IMR-90 (cell line): Measurements from ENCODE around the gene HECTD2. TPM values are rescaled to one million over a fixed set of nuclear protein-coding genes. Genes with fewer than 3 reads are reported as not detected.

ENCODE experiments used
- ATAC-seq: fragments of 200-7000 bp; cut with Tn5 transposase; 2 replicates; pipeline ENCODE4 v1.9.1; 2020; ENCODE audit warnings: low read depth, mild to moderate bottlenecking, moderate library complexity
- BruUV-seq: library from RNA; stranded (reverse); fragments of 400-500 nt; replicated peaks from 2 replicates; lab custom pipeline; 2021; lab: Mats Ljungman, UMichigan
- CTCF ChIA-PET: fragments of 300-600 bp; formaldehyde crosslinking; extraction: SDS; loops from one replicate; lab custom pipeline; 2021; ENCODE audit warnings: antibody characterized with exemption; lab: Yijun Ruan, JAX
- POLR2A ChIA-PET: fragments of 300-600 bp; sonication (Branson Sonifier 250); formaldehyde crosslinking; loops from one replicate; lab custom pipeline; 2022; ENCODE audit warnings: antibody characterized with exemption; ENCODE audit not compliant: unreplicated experiment; lab: Charles Lee
- DNase-seq: peaks from one replicate; pipeline ENCODE4 v3.0.0; 2013
- H2AFZ ChIP-seq: replicated peaks from 2 replicates; pipeline ENCODE3; 2013; ENCODE audit warnings: low read length, mild to moderate bottlenecking; ENCODE audit not compliant: poor library complexity
- H2AK5ac ChIP-seq: 2 replicates; pipeline ENCODE4 v1.6.1; 2013; ENCODE audit warnings: low read depth, low read length, inconsistent platforms
- H2AK9ac ChIP-seq: replicated peaks from 2 replicates; pipeline ENCODE3; 2013; ENCODE audit warnings: mild to moderate bottlenecking, low read depth, low read length, moderate library complexity; ENCODE audit not compliant: poor library complexity
- H2BK120ac ChIP-seq: 2 replicates; pipeline ENCODE4 v1.6.1; 2013; ENCODE audit warnings: low read depth, low read length, inconsistent platforms
- H2BK15ac ChIP-seq: 3 replicates; pipeline ENCODE4 v1.6.1; 2013; ENCODE audit warnings: low read depth, low read length, inconsistent platforms
- H2BK20ac ChIP-seq: 2 replicates; pipeline ENCODE4 v1.6.1; 2013; ENCODE audit warnings: low read depth, mild to moderate bottlenecking, inconsistent platforms, low read length, moderate library complexity
- H2BK5ac ChIP-seq: 2 replicates; pipeline ENCODE4 v1.6.1; 2013; ENCODE audit warnings: mild to moderate bottlenecking, low read depth, low read length, inconsistent platforms; ENCODE audit not compliant: poor library complexity, severe bottlenecking
- H3K14ac ChIP-seq: replicated peaks from 2 replicates; pipeline ENCODE4 v1.6.1; 2013; ENCODE audit warnings: low read depth, low read length, inconsistent platforms
- H3K18ac ChIP-seq: 2 replicates; pipeline ENCODE4 v1.6.1; 2013; ENCODE audit warnings: low read depth, low read length, control low read depth
- H3K23ac ChIP-seq: 2 replicates; pipeline ENCODE4 v1.6.1; 2013; ENCODE audit warnings: low read depth, low read length, inconsistent platforms
- H3K27ac ChIP-seq: 2 replicates; pipeline ENCODE4 v1.5.1; 2013; ENCODE audit warnings: mild to moderate bottlenecking, control low read depth, low read length; ENCODE audit not compliant: insufficient read depth
- H3K27me3 ChIP-seq: 2 replicates; pipeline ENCODE4 v1.6.1; 2013; ENCODE audit warnings: low read length; ENCODE audit not compliant: control insufficient read depth, insufficient read depth
- H3K36me3 ChIP-seq: 2 replicates; pipeline ENCODE4 v1.6.1; 2013; ENCODE audit warnings: low read length, mixed read lengths; ENCODE audit not compliant: control insufficient read depth, insufficient read depth
- H3K4ac ChIP-seq: 2 replicates; pipeline ENCODE4 v1.6.1; 2013; ENCODE audit warnings: low read depth, low read length, inconsistent platforms
- H3K4me1 ChIP-seq: 2 replicates; pipeline ENCODE4 v1.6.1; 2013; ENCODE audit warnings: low read length, mixed read lengths; ENCODE audit not compliant: control insufficient read depth, insufficient read depth
- H3K4me2 ChIP-seq: 2 replicates; pipeline ENCODE4 v1.6.1; 2013; ENCODE audit warnings: low read depth, mild to moderate bottlenecking, control low read depth, low read length, moderate library complexity
- H3K4me3 ChIP-seq: 2 replicates; pipeline ENCODE4 v1.5.1; 2013; ENCODE audit warnings: low read depth, mild to moderate bottlenecking, control low read depth, low read length, moderate library complexity; ENCODE audit not compliant: insufficient read depth
- H3K56ac ChIP-seq: 2 replicates; pipeline ENCODE4 v1.6.1; 2013; ENCODE audit warnings: low read length, inconsistent platforms; ENCODE audit not compliant: insufficient read depth; ENCODE audit errors: extremely low read depth
- H3K79me1 ChIP-seq, 2 experiments: 2 replicates each; pipeline ENCODE4 v1.6.1; 2013; ENCODE audit warnings: low read length in 2 of 2, inconsistent platforms in 1 of 2, low read depth in 1 of 2
- H3K9ac ChIP-seq: 2 replicates; pipeline ENCODE4 v1.6.1; 2013; ENCODE audit warnings: low read depth, low read length, control low read depth
- H3K9me1 ChIP-seq: 2 replicates; pipeline ENCODE4 v1.6.1; 2013; ENCODE audit warnings: low read length, inconsistent platforms; ENCODE audit not compliant: insufficient read depth
- H3K9me3 ChIP-seq: 2 replicates; pipeline ENCODE4 v1.6.1; 2013; ENCODE audit warnings: low read length; ENCODE audit not compliant: control insufficient read depth, insufficient read depth
- H4K20me1 ChIP-seq: 2 replicates; pipeline ENCODE4 v1.6.1; 2013; ENCODE audit warnings: low read length, inconsistent platforms; ENCODE audit not compliant: insufficient read depth
- H4K5ac ChIP-seq: 2 replicates; pipeline ENCODE4 v1.6.1; 2013; ENCODE audit warnings: mild to moderate bottlenecking, low read depth, low read length, control low read depth
- H4K8ac ChIP-seq, 2 experiments: 2 replicates each; pipeline ENCODE4 v1.6.1; 2013; ENCODE audit warnings: low read depth in 2 of 2, low read length in 2 of 2, control low read depth in 1 of 2, inconsistent platforms in 1 of 2
- H4K91ac ChIP-seq: 2 replicates; pipeline ENCODE4 v1.6.1; 2013; ENCODE audit warnings: low read depth, low read length, inconsistent platforms; ENCODE audit not compliant: insufficient read depth
- BHLHE40 ChIP-seq: fragments of 150-350 bp; IDR thresholded peaks from 2 replicates; pipeline ENCODE4 v1.6.1; 2016; ENCODE audit warnings: mild to moderate bottlenecking, low read depth, low read length
- CEBPB ChIP-seq: IDR thresholded peaks from 2 replicates; pipeline ENCODE4 v1.6.1; 2012; ENCODE audit warnings: low read depth, low read length, improper control_type of control experiment
- ELK1 ChIP-seq: fragments of 150-350 bp; IDR thresholded peaks from 2 replicates; pipeline ENCODE4 v1.6.1; 2016; ENCODE audit warnings: low read depth, mild to moderate bottlenecking, low read length, moderate library complexity, borderline replicate concordance
- MAFK ChIP-seq: IDR thresholded peaks from 2 replicates; pipeline ENCODE4 v1.6.1; 2012; ENCODE audit warnings: low read depth, low read length, improper control_type of control experiment
- MXI1 ChIP-seq: IDR thresholded peaks from 2 replicates; pipeline ENCODE4 v1.6.1; 2012; ENCODE audit warnings: low read depth, mild to moderate bottlenecking, low read length, moderate library complexity, borderline replicate concordance
- dilution Hi-C: fragments of 300-500 bp; cut with HindIII; formaldehyde crosslinking; loops from one replicate; pipeline ENCODE4 v1.14.3; 2018; ENCODE audit warnings: low sequenced_read_pairs; ENCODE audit not compliant: unreplicated experiment
- in situ Hi-C: fragments of 300-500 bp; cut with MboI; formaldehyde crosslinking; loops from 3 replicates; pipeline ENCODE4 v1.14.3; 2019; ENCODE audit warnings: low sequenced_read_pairs, inconsistent platforms, mixed read lengths
- intact Hi-C: fragments of 100-400 bp; cut with micrococcal nuclease; formaldehyde crosslinking; loops from 2 replicates; pipeline ENCODE4 v1.10.0; 2022
- polyA plus RNA-seq, 3 experiments: library from polyadenylated mRNA; depleted of rRNA; stranded (reverse); fragments of >200 nt; gene quantifications; 2 replicates each; pipeline ENCODE4 v1.2.3, GENCODE V29; 2012; ENCODE audit warnings: low replicate concordance in 1 of 3
- total RNA-seq: library from RNA; depleted of rRNA; stranded (reverse); fragments of >200 nt; gene quantifications from 2 replicates; pipeline ENCODE4 v1.2.3, GENCODE V29; 2012

HECTD2 gene
- total and polyA plus RNA-seq, 2 of the 4 experiments (the other 2 are of a cell fraction) = 5.2 to 5.9 TPM

- ChIA-PET CTCF (no interaction called here), POLR2A (no interaction called here)
- no TSS peak for BruUV-seq
- no peak for TF ChIP-seq MXI1
- TF ChIP-seq CEBPB = no peak
- TF ChIP-seq BHLHE40 = no peak
- no peak for TF ChIP-seq ELK1
- no peak for TF ChIP-seq MAFK
- no peak overlapping the region for H3K9ac ChIP-seq
- peaks cover 11% of the 10 kb centered on the region for H3K36me3 ChIP-seq
- peak; percentile 42 for DNase-seq
- H3K56ac ChIP-seq = no peak overlapping the region
- dilution Hi-C loops = no loop called here
- intact Hi-C loops = no loop called here
- H3K4me1 ChIP-seq = no peaks in the 10 kb centered on the region; the same call in 1 of the 2 replicates
- no peak overlapping the region for H3K14ac ChIP-seq
- H4K8ac ChIP-seq = no peak overlapping the region; a peak in 1 of 4 replicates
- no peak overlapping the region for H2AK5ac ChIP-seq
- no peak overlapping the region for H2AK9ac ChIP-seq
- H4K91ac ChIP-seq = no peak overlapping the region
- no peak overlapping the region for H3K27ac ChIP-seq
- H3K27me3 ChIP-seq = no peaks in the 10 kb centered on the region
- no peak overlapping the region for H4K5ac ChIP-seq
- no peak overlapping the region for H3K4me3 ChIP-seq
- no peak overlapping the region for H3K4ac ChIP-seq
- H3K4me2 ChIP-seq = no peak overlapping the region
- H2BK15ac ChIP-seq = no peak overlapping the region
- in situ Hi-C loops = no loop called here
- H2AFZ ChIP-seq = no peak overlapping the region
- peaks cover 2% of the 10 kb centered on the region; the same call in 1 of the 2 replicates for H3K9me3 ChIP-seq
- no peak overlapping the region for H2BK5ac ChIP-seq
- no peak overlapping the region for H2BK20ac ChIP-seq
- H3K79me1 ChIP-seq = no peaks in the 10 kb centered on the region; a peak in 1 of 4 replicates
- H4K20me1 ChIP-seq = no peaks in the 10 kb centered on the region
- no peak overlapping the region for H2BK120ac ChIP-seq
- no peaks in the 10 kb centered on the region for H3K9me1 ChIP-seq
- no peak overlapping the region for H3K18ac ChIP-seq
- ATAC-seq = no peak
- no peak overlapping the region for H3K23ac ChIP-seq
These were observed 52.3 kb downstream of the HECTD2 start for GRCh38 chr10:91462423-91462822.
